LNCAP (cell line): ENCODE results near the gene TDRKH.

Experiments used
- TF ChIP-seq, protein P1 (sequence below): fragments of 450-650 bp; IDR thresholded peaks from 2 replicates; pipeline ENCODE4 v1.5.1; 2017; ENCODE audit warnings: mild to moderate bottlenecking

Gene TDRKH

DNA sequence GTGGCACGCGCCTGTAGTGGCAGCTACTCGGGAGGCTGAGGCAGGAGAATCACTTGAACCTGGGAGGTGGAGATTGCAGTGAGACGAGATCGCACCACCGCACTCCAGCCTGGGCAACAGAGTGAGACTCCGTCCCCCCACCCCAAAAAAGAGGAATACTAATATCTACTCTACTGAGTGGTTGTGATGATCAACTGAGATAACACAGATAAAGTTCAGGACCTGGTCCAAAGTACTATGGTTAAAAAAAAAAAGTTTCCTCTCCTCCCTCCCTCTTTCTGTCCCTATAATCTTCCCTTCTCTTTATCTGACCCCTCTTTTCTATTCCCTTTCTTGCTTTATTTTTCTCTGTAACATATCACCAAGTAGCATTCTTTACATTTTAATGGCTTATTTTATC is 45.3 kb upstream of the TDRKH start:
- TF ChIP-seq, protein P1, sequence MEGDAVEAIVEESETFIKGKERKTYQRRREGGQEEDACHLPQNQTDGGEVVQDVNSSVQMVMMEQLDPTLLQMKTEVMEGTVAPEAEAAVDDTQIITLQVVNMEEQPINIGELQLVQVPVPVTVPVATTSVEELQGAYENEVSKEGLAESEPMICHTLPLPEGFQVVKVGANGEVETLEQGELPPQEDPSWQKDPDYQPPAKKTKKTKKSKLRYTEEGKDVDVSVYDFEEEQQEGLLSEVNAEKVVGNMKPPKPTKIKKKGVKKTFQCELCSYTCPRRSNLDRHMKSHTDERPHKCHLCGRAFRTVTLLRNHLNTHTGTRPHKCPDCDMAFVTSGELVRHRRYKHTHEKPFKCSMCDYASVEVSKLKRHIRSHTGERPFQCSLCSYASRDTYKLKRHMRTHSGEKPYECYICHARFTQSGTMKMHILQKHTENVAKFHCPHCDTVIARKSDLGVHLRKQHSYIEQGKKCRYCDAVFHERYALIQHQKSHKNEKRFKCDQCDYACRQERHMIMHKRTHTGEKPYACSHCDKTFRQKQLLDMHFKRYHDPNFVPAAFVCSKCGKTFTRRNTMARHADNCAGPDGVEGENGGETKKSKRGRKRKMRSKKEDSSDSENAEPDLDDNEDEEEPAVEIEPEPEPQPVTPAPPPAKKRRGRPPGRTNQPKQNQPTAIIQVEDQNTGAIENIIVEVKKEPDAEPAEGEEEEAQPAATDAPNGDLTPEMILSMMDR: no peak

DNA sequence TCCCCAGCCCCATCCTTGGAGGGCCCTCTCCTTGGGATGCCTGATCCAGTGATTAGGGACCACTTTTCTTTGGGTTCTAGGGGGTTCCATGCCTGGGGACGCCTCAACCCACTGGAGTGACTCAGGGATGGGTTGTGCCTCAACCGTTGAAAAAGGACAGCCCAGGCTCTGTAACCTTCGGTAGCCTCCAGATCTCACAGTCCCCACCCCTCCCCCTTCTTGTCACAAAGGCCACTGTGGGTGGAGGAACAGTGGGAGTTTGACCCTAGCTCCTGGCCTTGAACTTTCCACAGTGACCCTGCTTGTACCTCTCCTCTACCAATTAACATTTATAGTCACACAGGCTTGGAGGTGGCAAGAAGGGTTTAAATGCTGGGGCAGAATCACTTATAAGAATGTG is 43.9 kb upstream of the TDRKH start:
- TF ChIP-seq, protein P1: no peak

DNA sequence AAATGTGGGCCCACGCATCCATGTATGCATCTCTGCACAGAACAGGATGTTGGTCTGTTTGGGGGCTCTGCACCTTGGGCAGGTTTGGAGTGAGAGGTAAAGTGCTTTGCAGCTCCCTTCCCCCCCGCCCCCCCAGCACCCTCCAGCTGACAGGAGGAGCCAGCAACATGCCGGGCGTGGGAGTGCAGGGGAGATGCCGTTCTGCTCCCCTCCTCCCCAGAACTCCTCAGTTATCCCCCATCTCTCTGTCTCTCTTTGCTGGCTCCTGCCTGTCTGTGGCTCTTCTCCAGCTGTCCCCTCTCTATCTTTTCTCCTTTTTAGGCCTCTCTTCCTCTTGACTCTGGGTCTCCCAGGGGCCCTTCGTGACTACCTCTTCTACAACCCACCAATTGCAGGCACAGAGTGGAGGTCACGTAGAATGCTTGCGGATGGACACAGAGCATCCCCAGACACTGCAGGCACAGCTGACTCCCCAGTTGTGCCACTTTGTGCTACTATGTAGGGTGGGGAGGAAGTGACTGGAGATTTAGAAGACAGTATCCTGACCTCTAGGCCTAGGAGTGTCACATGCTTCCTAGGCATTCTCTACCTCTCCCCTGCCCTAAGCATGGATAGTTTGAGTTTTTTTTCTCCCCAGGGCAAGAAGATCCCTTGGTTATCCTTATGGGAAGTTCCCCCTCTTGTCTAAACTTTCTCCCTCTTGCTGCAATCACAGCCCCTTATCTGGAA is 43.0 kb upstream of the TDRKH start:
- TF ChIP-seq, protein P1: no peak

DNA sequence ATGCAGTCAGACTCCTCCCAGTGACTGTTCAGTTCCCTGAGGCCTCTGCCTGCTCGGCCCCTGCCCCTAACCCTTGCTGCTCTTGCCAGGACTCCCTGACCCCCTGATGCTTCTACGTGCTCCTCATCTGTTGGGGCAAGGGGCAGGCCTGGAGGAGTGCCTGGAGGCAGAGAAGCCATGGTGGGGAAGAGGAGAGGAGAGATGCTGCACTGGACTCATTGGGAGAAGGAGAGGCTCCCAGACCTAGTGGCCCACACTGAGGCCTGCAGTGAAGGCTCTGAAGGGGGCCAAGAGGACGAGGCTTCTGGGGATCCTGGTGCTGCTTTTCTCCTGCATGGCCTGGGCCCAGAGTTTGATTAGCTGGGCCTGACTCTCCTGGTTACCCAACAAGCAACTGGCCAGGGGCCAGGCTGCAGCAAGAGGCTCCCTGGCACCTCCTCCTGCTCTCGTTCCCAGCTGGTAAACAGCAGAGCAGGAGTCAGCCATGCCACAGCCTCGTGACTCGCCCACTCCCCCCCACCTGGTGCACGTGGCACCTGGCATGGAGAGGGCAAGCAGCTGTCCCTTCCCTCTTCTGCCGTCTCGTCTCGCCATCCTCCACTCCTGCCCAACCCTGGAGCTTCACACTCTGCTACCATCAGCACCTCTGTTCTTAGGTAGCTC is 42.1 kb upstream of the TDRKH start:
- TF ChIP-seq, protein P1: no peak

- TF ChIP-seq, protein P1: no peak
These were observed 41.3 kb upstream of the TDRKH start, which contains the start of gene RORC for GRCh38 chr1:151831605-151832004. TSS of gene RORC (minus strand) at chr1:151831802. CDS start at chr1:151831764, 38 bp downstream.

DNA sequence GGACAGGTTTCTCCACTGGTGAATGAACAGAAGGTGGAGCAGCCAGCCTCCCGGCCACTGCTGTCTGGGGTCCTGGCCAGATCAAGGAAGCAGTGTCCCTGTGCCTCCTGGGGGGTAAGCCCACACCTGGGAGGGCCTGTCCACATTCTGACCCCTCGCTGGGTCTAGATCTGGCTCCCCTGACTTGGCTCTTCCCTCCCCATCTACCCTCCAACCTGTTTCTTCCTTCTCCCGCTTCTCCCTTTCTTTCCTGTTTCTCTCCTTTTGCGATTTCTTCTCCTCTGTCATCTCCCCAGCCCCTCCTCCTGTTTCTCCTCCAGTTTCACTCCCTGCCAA is 40.9 kb upstream of the TDRKH start:
- TF ChIP-seq, protein P1: no peak

- TF ChIP-seq, protein P1: no peak
These were observed 39.8 kb upstream of the TDRKH start for GRCh38 chr1:151830055-151830454.
